HepG2 (cell line): Measurements from ENCODE around the gene SNED1. TPM values are rescaled to one million over a fixed set of nuclear protein-coding genes. Genes with fewer than 3 reads are reported as not detected.

ENCODE experiments used
- ATAC-seq: fragments of 200-7000 bp; cut with Tn5 transposase; 3 replicates; pipeline ENCODE4 v1.9.1; 2020; ENCODE audit warnings: mild to moderate bottlenecking, moderate library complexity
- Bru-seq: library from RNA; stranded (reverse); fragments of 400-500 nt; gene quantifications from one replicate; lab custom pipeline; 2021; lab: Mats Ljungman, UMichigan
- BruChase-seq, 2 experiments: library from RNA; stranded (reverse); fragments of 400-500 nt; gene quantifications; one replicate each; lab custom pipeline; 2021; lab: Mats Ljungman, UMichigan
- BruUV-seq: library from RNA; stranded (reverse); fragments of 400-500 nt; replicated peaks from 2 replicates; lab custom pipeline; 2021; lab: Mats Ljungman, UMichigan
- CTCF ChIA-PET: fragments of 300-600 bp; formaldehyde crosslinking; extraction: SDS; loops from one replicate; lab custom pipeline; 2021; ENCODE audit warnings: low total read pairs, inconsistent platforms, low intra/inter-chr PET ratio; lab: Yijun Ruan, JAX
- POLR2A ChIA-PET: fragments of 350-600 bp; sonication (Branson Sonifier 250); formaldehyde crosslinking; loops from one replicate; lab custom pipeline; 2020; ENCODE audit warnings: antibody characterized with exemption, inconsistent platforms; lab: Yijun Ruan, JAX
- DNase-seq: peaks from one replicate; pipeline ENCODE4 v3.0.0-alpha.2; 2015; ENCODE audit warnings: low spot score
- FAIRE-seq: peaks from 3 replicates; lab custom pipeline; 2011; peaks lifted over from hg19 to GRCh38; lab: Jason Lieb, UNC
- H2AFZ ChIP-seq: one replicate; pipeline ENCODE4 v1.6.1; 2011; ENCODE audit warnings: low read length, inconsistent platforms
- H3K27ac ChIP-seq: fragments of 300-600 bp; 3 replicates; pipeline ENCODE4 v1.8.0; 2011; ENCODE audit warnings: mixed run types, mild to moderate bottlenecking, mixed read lengths, low read length, inconsistent platforms; ENCODE audit not compliant: insufficient read depth; ENCODE audit errors: extremely low read length
- H3K27me3 ChIP-seq, 2 experiments: fragments of 200-600 bp in 1 of 2; 2 replicates in 1 of 2; 3 replicates in 1 of 2; pipeline versions ENCODE4 v1.6.0 to v1.8.0; 2011; ENCODE audit warnings: low read length in 2 of 2, mild to moderate bottlenecking in 2 of 2, moderate library complexity in 2 of 2, inconsistent platforms in 1 of 2; ENCODE audit not compliant: insufficient read depth in 2 of 2, control insufficient read depth in 1 of 2
- H3K36me3 ChIP-seq, 2 experiments: fragments of 200-600 bp in 1 of 2; replicated peaks in 1 of 2; 2 replicates in 1 of 2; 3 replicates in 1 of 2; pipeline versions ENCODE4 v1.5.1 to v1.8.0; 2011; ENCODE audit warnings: low read length in 2 of 2, inconsistent platforms in 1 of 2; ENCODE audit not compliant: insufficient read depth in 2 of 2, control insufficient read depth in 1 of 2
- H3K4me1 ChIP-seq: 2 replicates; pipeline ENCODE4 v1.5.1; 2012; ENCODE audit warnings: low read length, inconsistent platforms; ENCODE audit not compliant: insufficient read depth
- H3K4me2 ChIP-seq: 2 replicates; pipeline ENCODE4 v1.6.0; 2011; ENCODE audit warnings: low read depth, low read length, inconsistent platforms
- H3K4me3 ChIP-seq, 3 experiments: fragments of 200-600 bp in 1 of 3; sonication (generic), shearing (Covaris generic) in 1 of 3; replicated peaks in 1 of 3; 2 replicates each; pipeline ENCODE4 v1.5.1; 2011 to 2016; ENCODE audit warnings: low read length in 3 of 3, inconsistent platforms in 2 of 3, low read depth in 2 of 3, mild to moderate bottlenecking in 2 of 3, control low read depth in 1 of 3, mixed read lengths in 1 of 3; ENCODE audit not compliant: insufficient read depth in 1 of 3
- H3K79me2 ChIP-seq: one replicate; pipeline ENCODE4 v1.6.1; 2011; ENCODE audit warnings: low read length, inconsistent platforms; ENCODE audit not compliant: insufficient read depth
- H3K9ac ChIP-seq: 2 replicates; pipeline ENCODE4 v1.6.0; 2011; ENCODE audit warnings: mild to moderate bottlenecking, low read depth, low read length, inconsistent platforms; ENCODE audit not compliant: insufficient read depth
- H3K9me3 ChIP-seq: 2 replicates; pipeline ENCODE4 v1.5.1; 2012; ENCODE audit warnings: mild to moderate bottlenecking, low read length
- H4K20me1 ChIP-seq: 2 replicates; pipeline ENCODE4 v1.6.0; 2011; ENCODE audit warnings: inconsistent platforms, mild to moderate bottlenecking, low read length, moderate library complexity; ENCODE audit not compliant: insufficient read depth
- AGO2 ChIP-seq: fragments of 200-400 bp; formaldehyde crosslinking; optimal IDR thresholded peaks from 2 replicates; pipeline ENCODE3; 2017; ENCODE audit warnings: mild to moderate bottlenecking, low read depth, low read length, moderate library complexity
- CREB1 ChIP-seq, 2 experiments: fragments of 450-650 bp in 1 of 2; IDR thresholded peaks; 2 replicates each; pipeline ENCODE4 v1.6.1; 2016 to 2017; ENCODE audit warnings: control low read depth in 1 of 2, mild to moderate bottlenecking in 1 of 2, missing compliant biosample characterization in 1 of 2, missing genetic modification characterization in 1 of 2
- HMG20A ChIP-seq: IDR thresholded peaks from 2 replicates; pipeline ENCODE4 v1.6.1; 2016; ENCODE audit warnings: borderline replicate concordance
- NFYB ChIP-seq: sonication (generic); formaldehyde crosslinking; IDR thresholded peaks from 2 replicates; pipeline ENCODE4 v1.4.0; 2020; ENCODE audit warnings: missing genetic modification reagents
- PHF21A ChIP-seq: sonication (generic); formaldehyde crosslinking; IDR thresholded peaks from 2 replicates; pipeline ENCODE4 v1.5.0; 2020; ENCODE audit warnings: mild to moderate bottlenecking, missing genetic modification reagents
- SALL2 ChIP-seq: sonication (generic); formaldehyde crosslinking; IDR thresholded peaks from 2 replicates; pipeline ENCODE4 v1.8.1; 2023; ENCODE audit warnings: mild to moderate bottlenecking, missing genetic modification reagents, inconsistent platforms
- THAP7 ChIP-seq: sonication (generic); formaldehyde crosslinking; IDR thresholded peaks from 2 replicates; pipeline ENCODE4 v1.8.1; 2023; ENCODE audit warnings: mild to moderate bottlenecking, missing genetic modification reagents
- ZNF709 ChIP-seq: sonication (generic); formaldehyde crosslinking; IDR thresholded peaks from 2 replicates; pipeline ENCODE4 v1.5.0; 2020; ENCODE audit warnings: mild to moderate bottlenecking, missing genetic modification reagents
- ZNF788 ChIP-seq: sonication (generic); formaldehyde crosslinking; IDR thresholded peaks from 2 replicates; pipeline ENCODE4 v1.5.0; 2020; ENCODE audit warnings: mild to moderate bottlenecking, missing genetic modification reagents, borderline replicate concordance
- ZNF790 ChIP-seq: sonication (generic); formaldehyde crosslinking; IDR thresholded peaks from 2 replicates; pipeline ENCODE4 v1.8.0; 2022; ENCODE audit warnings: missing genetic modification reagents, mild to moderate bottlenecking, borderline replicate concordance
- ZNF83 ChIP-seq: sonication (generic); formaldehyde crosslinking; IDR thresholded peaks from 2 replicates; pipeline ENCODE4 v1.4.0; 2020; ENCODE audit warnings: missing genetic modification reagents, mild to moderate bottlenecking, borderline replicate concordance
- WGBS: methylation state at CpG from one replicate; pipeline ENCODE4 v1.1.6; 2017; ENCODE audit warnings: low lambda C conversion rate; 5-methylcytosine and 5-hydroxymethylcytosine counted together
- in situ Hi-C: cut with HindIII; loops from 2 replicates; pipeline ENCODE4 v1.10.0; 2017; ENCODE audit warnings: low pct_unique_long_range_greater_than_20kb; ENCODE audit not compliant: extremely low pct_ligation_motif_present
- intact Hi-C: fragments of 100-400 bp; cut with micrococcal nuclease; formaldehyde crosslinking; loops from one replicate; pipeline ENCODE4 v1.10.0; 2022; ENCODE audit not compliant: unreplicated experiment
- long read RNA-seq, 2 experiments: library from RNA in 1 of 2; library from polyadenylated mRNA in 1 of 2; stranded (forward) in 1 of 2; unstranded in 1 of 2; transcript quantifications; one replicate each; pipeline ENCODE4 v2.0.0, GENCODE V29; 2019 to 2022
- polyA minus RNA-seq, 3 experiments: library from RNA; depleted of rRNA, polyadenylated mRNA; stranded (reverse); fragments of >200 nt; gene quantifications; 2 replicates each; pipeline ENCODE4 v1.2.3, GENCODE V29; 2011; ENCODE audit warnings: low replicate concordance in 1 of 3
- polyA plus RNA-seq, 8 experiments: library from polyadenylated mRNA; depleted of rRNA in 3 of 8; stranded (reverse) in 7 of 8; unstranded in 1 of 8; fragments of >200 nt; fragmentation: Illumina TruSeq in 4 of 8; extraction: Trizol in 4 of 8; gene quantifications; 2 replicates each; pipeline versions ENCODE4 v1.2.1 to v1.2.3, GENCODE V29; 2011 to 2016; ENCODE audit warnings: low read depth in 4 of 8, missing spikeins in 1 of 8, mixed read lengths in 1 of 8; ENCODE audit not compliant: insufficient read depth in 1 of 8
- total RNA-seq, 5 experiments: library from RNA; depleted of rRNA; stranded (reverse); fragments of >200 nt; fragmentation: Illumina TruSeq; extraction: Trizol; gene quantifications; 2 replicates each; pipeline ENCODE4 v1.2.3, GENCODE V29; 2016; ENCODE audit warnings: low read depth in 1 of 5
- TF ChIP-seq, protein P1 (sequence below): sonication (generic); formaldehyde crosslinking; IDR thresholded peaks from 2 replicates; pipeline ENCODE4 v1.5.0; 2020; ENCODE audit warnings: mild to moderate bottlenecking, missing genetic modification reagents, borderline replicate concordance

Gene SNED1
- total RNA-seq (2016; rRNA removed; fragmentation: Illumina TruSeq; extraction: Trizol) (0.15 TPM in 1 of 2 replicates, not detected in the other), polyA plus RNA-seq (2011; rRNA removed) (0.35 and 0.65 TPM in 2 replicates), polyA minus RNA-seq (2011; rRNA and poly(A)+ RNA removed; ENCODE audit: low replicate concordance) (0.96 and 3.2 TPM in 2 replicates), Bru-seq, nascent RNA (percentile 17 among the genes with signal in this experiment), BruChase-seq, experiment 1, labeled RNA remaining after a 6-hour chase (percentile 17 among the genes with signal in this experiment), BruChase-seq, experiment 2, labeled RNA remaining after a 2-hour chase (percentile 23 among the genes with signal in this experiment)
- 0.09 and 0.10 TPM in 2 replicates for total RNA-seq (2016; cell fraction: cytosol; rRNA removed; fragmentation: Illumina TruSeq; extraction: Trizol; ENCODE audit: low read depth)
- total RNA-seq (2016; cell fraction: insoluble cytoplasmic fraction; rRNA removed; fragmentation: Illumina TruSeq; extraction: Trizol) = 0.03 and 0.26 TPM in 2 replicates
- total RNA-seq (2016; cell fraction: membrane; rRNA removed; fragmentation: Illumina TruSeq; extraction: Trizol) = 0.10 and 0.12 TPM in 2 replicates
- 0.13 and 0.62 TPM in 2 replicates for total RNA-seq (2016; cell fraction: nucleus; rRNA removed; fragmentation: Illumina TruSeq; extraction: Trizol)
- polyA plus RNA-seq (2011; cell fraction: cytosol; rRNA removed) = 0.06 and 0.32 TPM in 2 replicates
- 1.2 and 1.4 TPM in 2 replicates for polyA plus RNA-seq (2011; cell fraction: nucleus; rRNA removed)
- 0.31 and 0.46 TPM in 2 replicates for polyA plus RNA-seq (2012)
- 0.03 and 0.10 TPM in 2 replicates for polyA plus RNA-seq (2016; cell fraction: cytosol; fragmentation: Illumina TruSeq; extraction: Trizol; ENCODE audit: low read depth)
- polyA plus RNA-seq (2016; cell fraction: insoluble cytoplasmic fraction; fragmentation: Illumina TruSeq; extraction: Trizol; ENCODE audit: low read depth) = 0.04 and 0.24 TPM in 2 replicates
- polyA plus RNA-seq (2016; cell fraction: membrane; fragmentation: Illumina TruSeq; extraction: Trizol; ENCODE audit: low read depth) = 0.02 and 0.09 TPM in 2 replicates
- polyA plus RNA-seq (2016; cell fraction: nucleus; fragmentation: Illumina TruSeq; extraction: Trizol; ENCODE audit: insufficient read depth, low read depth) = 0.19 and 1.7 TPM in 2 replicates
- polyA minus RNA-seq (2011; cell fraction: cytosol; rRNA and poly(A)+ RNA removed) = 0.44 and 0.79 TPM in 2 replicates
- 0.52 and 0.99 TPM in 2 replicates for polyA minus RNA-seq (2011; cell fraction: nucleus; rRNA and poly(A)+ RNA removed)
- long read RNA-seq, experiment 1 = 0 reads
- long read RNA-seq, experiment 2, partial matches to known transcripts = 0 of 2 reads
- long read RNA-seq, experiment 2, other reads (novel, unspliced or antisense) = 2 of 2 reads

DNA sequence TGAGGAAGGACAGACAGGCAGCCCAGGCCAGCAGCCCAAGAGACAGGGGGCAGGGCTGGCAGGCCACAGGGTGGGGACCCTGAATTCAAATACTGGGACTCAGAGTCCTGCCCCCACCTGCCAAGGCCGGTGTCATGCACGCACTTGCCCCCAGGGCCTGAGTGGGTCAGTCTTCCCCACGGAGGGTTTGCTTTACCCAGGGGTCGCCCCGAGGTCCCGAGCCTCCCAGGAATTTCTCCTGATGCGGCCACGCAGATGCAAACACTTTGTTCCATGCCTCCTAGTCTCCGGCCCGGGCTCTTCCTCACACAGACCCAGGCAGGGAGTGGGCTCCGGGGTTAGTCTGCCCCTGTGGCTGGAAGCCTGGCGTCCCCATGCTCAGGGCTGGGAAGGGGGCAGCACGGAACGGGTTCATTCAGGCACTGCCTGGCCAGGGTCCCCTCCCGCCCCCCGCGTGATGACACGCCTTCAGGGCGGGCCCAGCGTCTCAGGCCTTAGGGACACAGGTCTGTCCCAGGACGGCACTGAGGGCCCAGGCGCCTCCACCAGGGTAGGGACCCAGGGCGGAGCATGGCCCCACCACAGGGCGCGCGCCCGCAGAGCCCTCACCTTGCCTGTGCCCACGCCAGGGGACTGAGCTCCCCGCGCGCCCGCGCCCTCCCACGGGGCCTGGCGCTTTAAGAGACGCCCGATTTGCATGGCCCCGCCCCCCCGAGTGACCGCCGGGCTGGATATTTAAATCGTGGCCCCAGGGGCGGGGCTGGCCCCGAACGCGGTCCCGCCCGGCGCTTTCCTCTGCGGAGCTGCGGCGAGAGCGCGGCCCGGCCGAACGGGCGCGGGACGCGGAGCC, at the start of gene SNED1:
SNED1 (plus strand) TSS at position 763 of the 850 bp plus-strand sequence. CDS start 220 bp downstream, outside the sequence.
- Histone ChIP-seq H3K4me1 (peaks cover 47% of the 10 kb centered on the region), H2AFZ (no peak within 1 kb of the TSS), H3K4me2 (peak within 1 kb of the TSS; percentile 85), H3K9me3 (no peaks in the 10 kb centered on the region), H3K9ac (peak within 1 kb of the TSS; percentile 54; the same call in 1 of the 2 replicates), H3K27ac (no peak within 1 kb of the TSS), H4K20me1 (no peaks in the 10 kb centered on the region), H3K27me3 (peaks cover 23 to 64% of the 10 kb centered on the region in 2 experiments; a peak in 4 of 5 replicates), H3K36me3 (no peaks in the 10 kb centered on the region), H3K79me2 (no peaks in the 10 kb centered on the region), H3K4me3 (peak within 1 kb of the TSS; percentile 53 to 77 (median 64))
- no TSS peak for BruUV-seq
- FAIRE-seq = no peak
- in situ Hi-C loops = loop anchor here (5.0 kb wide), 1 partner anchor 151 kb away; no protein-coding TSS in a partner anchor
- WGBS = 0% methylated on average over 8 of the region's 61 CpGs
- ATAC-seq = peak; percentile 76
- peak; percentile 65 for DNase-seq
- ChIA-PET CTCF (no interaction called here), POLR2A (no interaction called here)
- intact Hi-C loops = no loop called here
- TF ChIP-seq AGO2 (no peak), NFYB (CRISPR knock-in tag) (no peak), PHF21A (CRISPR knock-in tag) (0 out of 2 replicates have a peak, but pooled peaks have one; percentile 24), HMG20A (CRISPR knock-in tag) (no peak), CREB1 (IDR thresholded peaks at IDR 0.05) (no peak), CREB1 (CRISPR knock-in tag; IDR thresholded peaks at IDR 0.05) (no peak), THAP7 (CRISPR knock-in tag) (peak; percentile 54; the same call in 1 of the 2 replicates), SALL2 (CRISPR knock-in tag) (no peak), ZNF83 (CRISPR knock-in tag) (0 out of 2 replicates have a peak, but pooled peaks have one; percentile 42), ZNF790 (CRISPR knock-in tag) (0 out of 2 replicates have a peak, but pooled peaks have one; percentile 44), ZNF709 (peak; percentile 45; the same call in 1 of the 2 replicates), ZNF788 (CRISPR knock-in tag) (no peak)
- TF ChIP-seq, protein P1, sequence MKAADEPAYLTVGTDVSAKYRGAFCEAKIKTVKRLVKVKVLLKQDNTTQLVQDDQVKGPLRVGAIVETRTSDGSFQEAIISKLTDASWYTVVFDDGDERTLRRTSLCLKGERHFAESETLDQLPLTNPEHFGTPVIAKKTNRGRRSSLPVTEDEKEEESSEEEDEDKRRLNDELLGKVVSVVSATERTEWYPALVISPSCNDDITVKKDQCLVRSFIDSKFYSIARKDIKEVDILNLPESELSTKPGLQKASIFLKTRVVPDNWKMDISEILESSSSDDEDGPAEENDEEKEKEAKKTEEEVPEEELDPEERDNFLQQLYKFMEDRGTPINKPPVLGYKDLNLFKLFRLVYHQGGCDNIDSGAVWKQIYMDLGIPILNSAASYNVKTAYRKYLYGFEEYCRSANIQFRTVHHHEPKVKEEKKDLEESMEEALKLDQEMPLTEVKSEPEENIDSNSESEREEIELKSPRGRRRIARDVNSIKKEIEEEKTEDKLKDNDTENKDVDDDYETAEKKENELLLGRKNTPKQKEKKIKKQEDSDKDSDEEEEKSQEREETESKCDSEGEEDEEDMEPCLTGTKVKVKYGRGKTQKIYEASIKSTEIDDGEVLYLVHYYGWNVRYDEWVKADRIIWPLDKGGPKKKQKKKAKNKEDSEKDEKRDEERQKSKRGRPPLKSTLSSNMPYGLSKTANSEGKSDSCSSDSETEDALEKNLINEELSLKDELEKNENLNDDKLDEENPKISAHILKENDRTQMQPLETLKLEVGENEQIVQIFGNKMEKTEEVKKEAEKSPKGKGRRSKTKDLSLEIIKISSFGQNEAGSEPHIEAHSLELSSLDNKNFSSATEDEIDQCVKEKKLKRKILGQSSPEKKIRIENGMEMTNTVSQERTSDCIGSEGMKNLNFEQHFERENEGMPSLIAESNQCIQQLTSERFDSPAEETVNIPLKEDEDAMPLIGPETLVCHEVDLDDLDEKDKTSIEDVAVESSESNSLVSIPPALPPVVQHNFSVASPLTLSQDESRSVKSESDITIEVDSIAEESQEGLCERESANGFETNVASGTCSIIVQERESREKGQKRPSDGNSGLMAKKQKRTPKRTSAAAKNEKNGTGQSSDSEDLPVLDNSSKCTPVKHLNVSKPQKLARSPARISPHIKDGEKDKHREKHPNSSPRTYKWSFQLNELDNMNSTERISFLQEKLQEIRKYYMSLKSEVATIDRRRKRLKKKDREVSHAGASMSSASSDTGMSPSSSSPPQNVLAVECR (CRISPR knock-in tag) = peak; percentile 34; the same call in 1 of the 2 replicates
